Stomach smooth muscle (tissue), 2 donors: ENCODE results near the gene SLC17A9.

Experiments
- H3K27ac ChIP-seq: one replicate; pipeline ENCODE4 v1.7.0; 2013; ENCODE audit warnings: mild to moderate bottlenecking, low read length, inconsistent platforms
- H3K27me3 ChIP-seq, 2 donors: one replicate each; pipeline ENCODE4 v1.7.0; 2013; ENCODE audit warnings: low read length in 2 of 2; ENCODE audit not compliant: insufficient read depth in 2 of 2, control insufficient read depth in 1 of 2
- H3K36me3 ChIP-seq, 2 donors: one replicate each; pipeline ENCODE4 v1.7.0; 2013; ENCODE audit warnings: low read length in 2 of 2; ENCODE audit not compliant: control insufficient read depth in 2 of 2, insufficient read depth in 2 of 2
- H3K4me1 ChIP-seq: one replicate; pipeline ENCODE4 v1.7.0; 2013; ENCODE audit warnings: low read length; ENCODE audit not compliant: control insufficient read depth, insufficient read depth
- H3K4me3 ChIP-seq, 2 donors: one replicate each; pipeline ENCODE4 v1.7.0; 2013; ENCODE audit warnings: low read length in 2 of 2
- H3K9ac ChIP-seq, 2 donors: one replicate each; pipeline ENCODE4 v1.7.0; 2013; ENCODE audit warnings: low read length in 2 of 2, mild to moderate bottlenecking in 1 of 2
- H3K9me3 ChIP-seq, 2 donors: one replicate each; pipeline ENCODE4 v1.7.0; 2013; ENCODE audit warnings: low read length in 2 of 2; ENCODE audit not compliant: control insufficient read depth in 2 of 2
- donor health status: healthy.
- donor health status: Pancreatic carcinoma.

The SLC17A9 gene, protein sequence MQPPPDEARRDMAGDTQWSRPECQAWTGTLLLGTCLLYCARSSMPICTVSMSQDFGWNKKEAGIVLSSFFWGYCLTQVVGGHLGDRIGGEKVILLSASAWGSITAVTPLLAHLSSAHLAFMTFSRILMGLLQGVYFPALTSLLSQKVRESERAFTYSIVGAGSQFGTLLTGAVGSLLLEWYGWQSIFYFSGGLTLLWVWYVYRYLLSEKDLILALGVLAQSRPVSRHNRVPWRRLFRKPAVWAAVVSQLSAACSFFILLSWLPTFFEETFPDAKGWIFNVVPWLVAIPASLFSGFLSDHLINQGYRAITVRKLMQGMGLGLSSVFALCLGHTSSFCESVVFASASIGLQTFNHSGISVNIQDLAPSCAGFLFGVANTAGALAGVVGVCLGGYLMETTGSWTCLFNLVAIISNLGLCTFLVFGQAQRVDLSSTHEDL

DNA sequence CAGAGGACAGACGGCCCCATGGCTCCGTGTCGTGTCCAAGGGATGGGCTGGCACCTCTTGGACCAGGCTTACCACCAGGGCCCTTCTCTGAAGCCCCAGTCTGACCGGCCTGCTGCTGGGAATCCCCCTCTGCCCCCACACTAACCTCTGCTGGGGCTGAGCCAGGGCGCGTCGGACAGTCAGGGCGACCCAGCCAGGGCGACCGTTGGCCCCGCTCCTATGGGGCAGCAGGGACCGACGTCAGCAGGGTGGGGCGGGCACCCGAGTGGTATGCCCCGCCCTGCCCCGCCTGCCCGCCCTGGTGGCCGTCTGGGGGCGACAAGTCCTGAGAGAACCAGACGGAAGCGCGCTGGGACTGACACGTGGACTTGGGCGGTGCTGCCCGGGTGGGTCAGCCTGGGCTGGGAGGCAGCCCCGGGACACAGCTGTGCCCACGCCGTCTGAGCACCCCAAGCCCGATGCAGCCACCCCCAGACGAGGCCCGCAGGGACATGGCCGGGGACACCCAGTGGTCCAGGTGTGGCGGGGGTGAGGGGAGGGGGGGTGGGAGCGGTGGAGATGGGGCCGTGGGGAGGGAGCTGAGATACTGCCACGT lies at the start of gene SLC17A9:
SLC17A9 (plus strand) TSS at position 337 of the 595 bp plus-strand sequence; CDS start at position 459, 122 bp downstream.
- Histone ChIP-seq H3K9me3 (no peaks in the 10 kb centered on the region), H3K4me3 (peak within 1 kb of the TSS; percentile 44 to 74), H3K9ac (peak within 1 kb of the TSS; percentile 82 to 89), H3K27me3 (no peaks in the 10 kb centered on the region), H3K4me1 (peaks cover 25% of the 10 kb centered on the region), H3K27ac (peak within 1 kb of the TSS; percentile 98), H3K36me3 (peaks cover 29 to 34% of the 10 kb centered on the region in 2 donors)

DNA sequence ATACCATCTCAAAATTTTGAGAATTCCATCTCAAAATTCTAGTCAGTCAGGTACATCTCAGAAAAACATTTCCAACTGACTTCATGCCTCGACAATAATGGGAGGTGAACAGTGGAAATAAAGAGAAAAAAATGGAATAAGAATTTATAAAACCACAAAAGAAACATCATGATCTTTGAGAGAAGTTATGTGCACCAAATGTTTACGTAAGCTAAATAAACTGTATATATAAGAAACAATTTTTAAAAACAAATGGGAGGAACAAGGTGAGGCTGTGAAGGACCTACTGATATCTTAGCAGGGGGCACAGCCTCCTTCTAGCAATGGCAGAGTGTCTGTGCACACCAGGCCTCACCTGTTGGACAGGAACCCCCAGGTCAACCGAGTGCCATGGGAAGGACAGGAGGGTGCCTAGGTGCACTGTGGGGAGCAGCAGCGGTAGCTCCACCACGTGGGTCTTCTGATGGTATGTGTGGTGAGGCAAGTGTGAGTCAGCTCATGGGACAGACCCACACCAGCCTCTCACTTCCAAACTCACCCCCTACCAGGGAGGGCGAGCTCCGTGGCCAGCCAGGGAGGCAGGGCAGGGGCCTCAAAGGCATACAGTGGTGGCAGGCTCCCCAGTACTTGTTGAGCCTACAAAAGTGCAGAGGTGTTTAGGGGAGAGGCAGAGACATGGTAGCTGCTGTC lies 49.4 kb upstream of the SLC17A9 start:
- H3K36me3 ChIP-seq: peaks cover 47 to 52% of the 10 kb centered on the region in 2 donors
- H3K27ac ChIP-seq: peak overlapping the region; percentile 18
- H3K4me1 ChIP-seq: peaks cover 23% of the 10 kb centered on the region
- no peak overlapping the region for H3K4me3 ChIP-seq
- no peak overlapping the region for H3K9ac ChIP-seq
- H3K27me3 ChIP-seq: no peaks in the 10 kb centered on the region
- H3K9me3 ChIP-seq: no peaks in the 10 kb centered on the region

DNA sequence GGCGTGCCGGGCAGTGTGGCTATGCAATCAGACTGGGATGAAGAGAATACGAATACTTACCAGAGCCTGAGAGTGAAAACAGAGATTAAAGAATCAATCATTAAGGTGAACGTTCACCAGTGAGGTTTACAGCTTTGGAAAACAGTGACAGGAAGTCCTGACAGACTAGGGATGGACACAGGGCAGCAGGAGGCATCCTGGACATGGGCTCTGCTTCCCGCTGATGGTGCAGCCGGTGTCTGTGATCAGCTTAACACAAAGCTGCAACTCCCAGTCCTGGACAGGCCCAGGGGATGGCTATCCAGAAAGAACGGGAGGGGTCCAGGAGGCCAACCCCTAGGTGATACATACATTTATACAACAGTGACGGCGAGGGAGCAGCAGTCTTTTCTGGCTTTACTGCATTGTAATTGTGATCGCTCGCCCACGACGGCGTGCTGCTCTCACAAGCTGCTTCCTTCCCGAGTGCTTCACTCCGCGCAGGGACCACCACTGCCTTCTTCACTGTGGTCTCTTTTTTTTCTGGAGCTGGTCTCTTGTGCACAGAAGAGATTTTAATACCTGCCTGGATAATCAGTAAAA lies 46.9 kb upstream of the SLC17A9 start:
- H3K9me3 ChIP-seq: no peaks in the 10 kb centered on the region
- H3K27me3 ChIP-seq: no peaks in the 10 kb centered on the region
- H3K4me1 ChIP-seq: peaks cover 3% of the 10 kb centered on the region
- H3K36me3 ChIP-seq: peaks cover 72 to 77% of the 10 kb centered on the region in 2 donors
- no peak overlapping the region for H3K27ac ChIP-seq
- no peak overlapping the region for H3K4me3 ChIP-seq
- H3K9ac ChIP-seq: no peak overlapping the region

DNA sequence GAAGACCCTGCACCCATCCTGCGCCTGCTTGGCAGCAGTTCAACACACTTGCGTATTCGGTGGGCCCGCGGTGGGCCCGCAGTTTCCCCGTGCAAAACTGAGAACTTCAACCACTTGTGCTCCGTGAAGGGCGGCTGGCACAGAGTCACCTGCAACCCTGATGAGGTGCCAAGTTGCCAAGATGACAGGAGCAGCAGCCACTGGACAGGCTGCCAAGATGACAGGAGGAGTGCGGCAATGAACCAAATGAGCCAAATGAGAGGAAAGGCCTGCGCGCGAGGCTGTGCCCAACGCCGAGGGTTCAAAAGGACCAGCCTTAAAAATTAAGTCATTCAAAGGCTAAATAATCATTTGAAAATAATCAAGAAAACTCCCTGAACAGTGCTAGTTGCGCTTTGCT lies 46.3 kb upstream of the SLC17A9 start:
- H3K36me3 ChIP-seq: peaks cover 76 to 83% of the 10 kb centered on the region in 2 donors
- H3K27me3 ChIP-seq: no peaks in the 10 kb centered on the region
- no peak overlapping the region for H3K9ac ChIP-seq
- H3K27ac ChIP-seq: no peak overlapping the region
- peaks cover 4% of the 10 kb centered on the region for H3K4me1 ChIP-seq
- H3K4me3 ChIP-seq: no peak overlapping the region
- no peaks in the 10 kb centered on the region for H3K9me3 ChIP-seq

DNA sequence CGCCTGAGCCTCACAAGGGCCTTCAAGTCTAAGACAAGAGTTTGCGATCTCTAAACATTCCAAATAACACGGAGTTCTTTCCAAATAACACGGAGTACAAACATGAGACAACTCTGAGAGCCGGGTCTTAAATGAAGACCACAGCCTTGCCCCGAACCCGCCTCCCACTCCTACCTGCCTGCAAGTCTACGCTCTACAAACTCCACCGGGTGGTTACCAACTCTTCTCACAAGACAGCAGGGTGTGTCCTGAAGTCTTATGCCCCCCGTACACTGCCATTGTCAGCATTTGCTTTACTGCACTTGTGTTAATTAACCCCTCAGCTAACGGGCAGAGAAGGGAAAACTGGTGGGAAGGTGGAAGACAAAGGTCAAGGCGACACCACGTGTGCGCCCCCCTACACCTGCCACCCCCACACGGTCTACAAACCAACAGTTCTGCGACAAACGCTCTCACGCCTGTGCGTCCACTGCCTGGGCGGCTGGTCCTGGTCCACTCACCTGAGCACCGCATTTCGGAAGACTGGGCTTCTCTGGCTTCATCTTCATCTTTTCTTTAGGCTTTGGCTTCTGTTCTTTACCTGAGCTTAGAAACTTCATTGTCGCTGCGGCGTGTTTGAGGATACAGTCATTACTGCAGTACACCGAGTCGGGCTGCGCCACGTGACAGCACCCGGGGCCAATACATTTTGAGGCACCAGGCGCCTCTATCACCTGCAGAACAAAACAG lies 45.7 kb upstream of the SLC17A9 start:
- Histone ChIP-seq H3K9ac (no peak overlapping the region), H3K36me3 (peaks cover 79 to 88% of the 10 kb centered on the region in 2 donors)

DNA sequence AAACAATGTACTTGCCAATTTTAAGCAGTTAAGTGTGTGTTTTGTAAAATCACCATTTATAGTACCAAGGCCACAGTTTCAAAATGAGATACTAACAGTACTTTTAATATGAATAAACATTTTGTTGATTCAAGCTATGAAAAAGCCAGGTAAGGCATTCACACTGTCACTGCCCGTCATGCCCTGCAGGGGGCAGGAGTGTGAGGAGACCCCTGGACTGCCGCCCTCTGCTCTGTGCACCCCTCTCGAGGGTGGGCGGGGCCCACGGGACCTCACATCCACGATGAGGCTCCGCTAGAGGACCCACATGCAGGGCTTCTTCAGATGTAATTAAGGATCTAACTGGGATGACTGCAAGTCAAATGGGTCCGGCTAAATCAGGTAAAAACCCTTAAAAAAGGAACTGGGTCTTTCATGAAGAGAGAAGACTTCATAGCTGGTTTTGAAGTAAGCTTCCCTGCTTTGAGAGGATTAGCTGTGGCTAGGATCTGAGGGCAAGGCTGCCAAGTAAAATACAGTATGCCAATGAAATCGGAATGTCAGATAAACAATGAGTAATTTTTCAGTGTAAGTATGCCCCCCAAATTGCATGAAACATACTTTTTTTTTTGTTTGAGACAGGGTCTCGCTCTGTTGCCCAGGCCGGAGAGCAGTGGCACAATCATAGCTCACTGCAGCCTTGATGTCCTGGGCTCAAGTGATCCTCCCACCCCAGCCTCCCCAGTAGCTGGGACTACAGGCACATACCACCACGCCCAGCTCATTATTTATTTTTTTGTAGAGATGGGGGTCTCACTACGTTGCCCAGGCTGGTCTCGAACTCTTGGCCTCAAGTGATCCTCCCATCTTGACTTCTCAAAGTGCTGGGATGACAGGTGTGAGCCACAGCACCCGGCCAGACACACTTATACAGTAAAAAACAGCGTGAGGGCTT lies 44.9 kb upstream of the SLC17A9 start:
- Histone ChIP-seq H3K36me3 (peaks cover 80 to 89% of the 10 kb centered on the region in 2 donors), H3K27me3 (no peaks in the 10 kb centered on the region), H3K9ac (no peak overlapping the region), H3K27ac (no peak overlapping the region), H3K4me1 (peaks cover 6% of the 10 kb centered on the region), H3K9me3 (no peaks in the 10 kb centered on the region), H3K4me3 (no peak overlapping the region)

More for the DNA sequence above, 45.7 kb upstream of the SLC17A9 start:
- Histone ChIP-seq H3K4me3 (no peak overlapping the region), H3K27me3 (no peaks in the 10 kb centered on the region), H3K9me3 (no peaks in the 10 kb centered on the region), H3K4me1 (peaks cover 4% of the 10 kb centered on the region), H3K27ac (no peak overlapping the region)

DNA sequence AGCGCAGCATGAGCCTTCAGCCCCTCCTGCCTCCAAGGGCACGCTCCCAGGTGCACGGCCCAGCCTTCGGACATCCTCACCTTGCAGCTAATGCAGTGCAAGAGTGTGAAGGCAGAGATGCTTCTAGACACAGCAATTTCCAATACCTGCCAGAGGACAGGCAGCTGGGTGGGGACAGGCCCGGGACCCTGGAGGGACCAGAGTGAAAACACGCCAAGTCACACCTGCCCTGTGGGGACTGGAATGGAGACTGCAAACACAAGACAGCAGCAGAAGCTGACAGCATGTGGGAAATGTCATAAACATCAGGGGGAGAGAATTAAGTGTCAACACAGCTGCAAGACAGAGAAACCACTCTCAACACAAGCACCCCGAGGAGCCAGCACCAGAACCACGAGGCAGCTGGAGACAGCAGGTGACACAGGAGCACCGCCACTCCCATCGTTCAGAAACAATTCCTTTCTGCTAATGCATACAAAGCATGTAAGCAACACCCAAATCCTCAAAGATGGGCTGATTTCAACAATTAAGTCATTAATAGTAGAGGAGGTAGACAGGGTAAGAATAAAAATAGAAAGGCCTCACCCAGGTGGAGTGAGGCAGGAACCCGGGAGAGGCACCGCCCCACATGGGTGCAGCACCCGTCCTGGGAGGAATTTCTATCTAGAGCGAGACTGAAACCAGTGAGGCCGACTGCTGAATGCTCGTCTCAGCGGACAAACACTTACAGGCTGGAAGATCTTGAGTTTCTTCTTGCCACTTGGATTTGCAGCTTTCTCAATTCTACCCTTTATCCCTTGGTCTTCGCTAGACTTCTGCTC lies 43.3 kb upstream of the SLC17A9 start:
- Histone ChIP-seq H3K4me3 (no peak overlapping the region), H3K27me3 (no peaks in the 10 kb centered on the region), H3K4me1 (peaks cover 14% of the 10 kb centered on the region), H3K9ac (no peak overlapping the region), H3K9me3 (no peaks in the 10 kb centered on the region), H3K36me3 (peaks cover 70 to 74% of the 10 kb centered on the region in 2 donors), H3K27ac (no peak overlapping the region)

DNA sequence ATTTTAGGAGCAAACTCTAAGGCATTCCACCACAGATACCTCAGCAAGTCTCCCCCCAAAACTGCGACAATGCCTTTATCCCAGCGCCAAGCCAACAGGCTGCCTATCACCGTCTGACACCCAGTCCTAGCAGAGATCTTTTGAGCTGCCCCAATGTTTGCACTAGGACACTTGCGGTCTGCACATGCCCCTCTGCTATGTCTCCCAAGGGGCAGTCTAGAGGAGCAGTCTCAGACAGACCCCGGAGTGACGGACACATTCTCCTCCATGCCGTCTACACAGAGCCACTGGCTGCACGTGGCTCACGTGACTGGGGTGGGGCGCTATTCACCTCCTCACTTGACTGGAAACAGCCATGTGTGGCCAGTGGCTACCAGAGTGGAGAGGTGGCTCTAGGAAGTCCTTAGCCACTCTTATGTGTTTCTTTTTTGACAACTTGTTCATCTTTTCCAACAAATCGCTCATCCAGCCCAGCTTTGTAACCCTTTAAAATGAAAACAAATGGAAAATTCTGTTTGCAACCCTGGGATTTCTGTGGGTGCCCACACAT lies 42.2 kb upstream of the SLC17A9 start:
- no peaks in the 10 kb centered on the region for H3K27me3 ChIP-seq
- H3K9ac ChIP-seq: no peak overlapping the region
- H3K4me3 ChIP-seq: no peak overlapping the region
- peaks cover 64 to 65% of the 10 kb centered on the region in 2 donors for H3K36me3 ChIP-seq
- no peak overlapping the region for H3K27ac ChIP-seq
- no peaks in the 10 kb centered on the region for H3K9me3 ChIP-seq
- peaks cover 22% of the 10 kb centered on the region for H3K4me1 ChIP-seq
